Retinal pigment epithelial cell (primary cell): Measurements from ENCODE around the gene EFNA5.
A peak's percentile ranks its signal among the peaks of the same experiment; 100 is the strongest.

Source experiments
- DNase-seq: peaks from one replicate; pipeline ENCODE4 v3.0.0-alpha.2; 2010; ENCODE audit warnings: low read depth
- H3K4me3 ChIP-seq: 2 replicates; pipeline ENCODE4 v1.5.1; 2011; ENCODE audit warnings: mild to moderate bottlenecking, low read length, control low read depth, moderate library complexity
- CTCF ChIP-seq: conservative IDR thresholded peaks from 2 replicates; pipeline ENCODE4 v1.5.1; 2011; ENCODE audit warnings: low read depth, low read length, control low read depth, inconsistent platforms

The EFNA5 gene

GRCh38 chr5:107704681-107705401, 34.1 kb upstream of the EFNA5 start:
- peak overlapping the region; percentile 24 for H3K4me3 ChIP-seq
- no peak for TF ChIP-seq CTCF
- no peak for DNase-seq

GRCh38 chr5:107700481-107700880, 29.7 kb upstream of the EFNA5 start:
- TF ChIP-seq CTCF: no peak
- no peak for DNase-seq
- H3K4me3 ChIP-seq: no peak overlapping the region

- H3K4me3 ChIP-seq: no peak overlapping the region
- no peak for DNase-seq
- TF ChIP-seq CTCF: no peak
These were observed 28.7 kb upstream of the EFNA5 start for GRCh38 chr5:107699425-107699824.

- no peak for DNase-seq
- TF ChIP-seq CTCF: no peak
- H3K4me3 ChIP-seq: no peak overlapping the region
These were observed 27.5 kb upstream of the EFNA5 start for GRCh38 chr5:107698286-107698685.

GRCh38 chr5:107696498-107696897, 25.8 kb upstream of the EFNA5 start:
- no peak overlapping the region for H3K4me3 ChIP-seq
- DNase-seq: no peak
- TF ChIP-seq CTCF: no peak

GRCh38 chr5:107696080-107696479, 25.3 kb upstream of the EFNA5 start:
- no peak for TF ChIP-seq CTCF
- DNase-seq: no peak
- no peak overlapping the region for H3K4me3 ChIP-seq

- no peak for TF ChIP-seq CTCF
- H3K4me3 ChIP-seq: no peak overlapping the region
- DNase-seq: no peak
These were observed 17.2 kb upstream of the EFNA5 start for GRCh38 chr5:107687937-107688336.
